HEK293 (cell line): ENCODE measurements around the gene TAS1R3.
A peak's percentile ranks its signal among the peaks of the same experiment; 100 is the strongest.

Source experiments
- GLIS2 ChIP-seq: fragments of 450-650 bp; formaldehyde crosslinking; IDR thresholded peaks from 2 replicates; pipeline ENCODE4 v1.5.1; 2016; ENCODE audit warnings: missing biosample characterization, missing genetic modification characterization
- HIC1 ChIP-seq: fragments of 450-650 bp; formaldehyde crosslinking; IDR thresholded peaks from 2 replicates; pipeline ENCODE4 v1.5.1; 2016; ENCODE audit warnings: missing biosample characterization, missing genetic modification characterization
- HOXC10 ChIP-seq: sonication (generic); formaldehyde crosslinking; IDR thresholded peaks from 2 replicates; pipeline ENCODE4 v1.8.1; 2023; ENCODE audit warnings: mild to moderate bottlenecking, missing genetic modification reagents
- KLF10 ChIP-seq: fragments of 450-650 bp; IDR thresholded peaks from 2 replicates; pipeline ENCODE4 v1.5.1; 2018; ENCODE audit warnings: missing biosample characterization, mild to moderate bottlenecking, missing genetic modification characterization
- KLF16 ChIP-seq: fragments of 450-650 bp; formaldehyde crosslinking; IDR thresholded peaks from 2 replicates; pipeline ENCODE4 v1.5.1; 2017; ENCODE audit warnings: missing biosample characterization, missing genetic modification characterization
- KLF8 ChIP-seq: fragments of 450-650 bp; formaldehyde crosslinking; IDR thresholded peaks from 2 replicates; pipeline ENCODE4 v1.5.1; 2016; ENCODE audit warnings: missing biosample characterization, missing genetic modification characterization
- SALL2 ChIP-seq: fragments of 450-650 bp; formaldehyde crosslinking; IDR thresholded peaks from 2 replicates; pipeline ENCODE4 v1.5.0; 2017; ENCODE audit warnings: missing biosample characterization, mild to moderate bottlenecking, missing genetic modification characterization, borderline replicate concordance
- ZBTB7A ChIP-seq: fragments of 450-650 bp; formaldehyde crosslinking; IDR thresholded peaks from 2 replicates; pipeline ENCODE4 v1.5.1; 2016; ENCODE audit warnings: low read depth, missing biosample characterization, missing genetic modification characterization
- ZFP37 ChIP-seq: fragments of 450-650 bp; formaldehyde crosslinking; IDR thresholded peaks from 2 replicates; pipeline ENCODE4 v1.5.1; 2016; ENCODE audit warnings: missing biosample characterization, missing genetic modification characterization
- ZNF132 ChIP-seq: fragments of 450-650 bp; formaldehyde crosslinking; IDR thresholded peaks from 2 replicates; pipeline ENCODE4 v1.5.1; 2017; ENCODE audit warnings: missing biosample characterization, missing genetic modification characterization, borderline replicate concordance
- ZNF248 ChIP-seq: fragments of 450-650 bp; formaldehyde crosslinking; IDR thresholded peaks from 2 replicates; pipeline ENCODE4 v1.5.1; 2017; ENCODE audit warnings: missing biosample characterization, missing genetic modification characterization
- ZNF335 ChIP-seq: fragments of 450-650 bp; formaldehyde crosslinking; conservative IDR thresholded peaks from 2 replicates; pipeline ENCODE4 v1.5.1; 2016; ENCODE audit warnings: missing biosample characterization, missing genetic modification characterization
- ZNF354C ChIP-seq: fragments of 450-650 bp; formaldehyde crosslinking; IDR thresholded peaks from 2 replicates; pipeline ENCODE4 v1.5.1; 2016; ENCODE audit warnings: missing biosample characterization, missing genetic modification characterization, low read depth, borderline replicate concordance
- ZNF514 ChIP-seq: fragments of 450-650 bp; formaldehyde crosslinking; IDR thresholded peaks from 2 replicates; pipeline ENCODE4 v1.5.1; 2016; ENCODE audit warnings: missing biosample characterization, missing genetic modification characterization
- ZNF561 ChIP-seq: fragments of 450-650 bp; IDR thresholded peaks from 2 replicates; pipeline ENCODE4 v1.5.1; 2018; ENCODE audit warnings: missing biosample characterization, missing genetic modification characterization, borderline replicate concordance
- ZNF707 ChIP-seq: fragments of 450-650 bp; formaldehyde crosslinking; IDR thresholded peaks from 2 replicates; pipeline ENCODE4 v1.5.1; 2016; ENCODE audit warnings: missing biosample characterization, missing genetic modification characterization
- ZNF791 ChIP-seq: fragments of 450-650 bp; formaldehyde crosslinking; IDR thresholded peaks from 2 replicates; pipeline ENCODE4 v1.5.1; 2016; ENCODE audit warnings: missing biosample characterization, missing genetic modification characterization
- ZNF843 ChIP-seq: fragments of 450-650 bp; formaldehyde crosslinking; IDR thresholded peaks from 2 replicates; pipeline ENCODE4 v1.5.1; 2016; ENCODE audit warnings: missing biosample characterization, missing genetic modification characterization
- ZSCAN5A ChIP-seq: fragments of 450-650 bp; formaldehyde crosslinking; IDR thresholded peaks from 2 replicates; pipeline ENCODE4 v1.5.1; 2016; ENCODE audit warnings: missing biosample characterization, missing genetic modification characterization
- TF ChIP-seq, protein P1 (sequence below): fragments of 450-650 bp; formaldehyde crosslinking; optimal IDR thresholded peaks from 2 replicates; pipeline ENCODE3; 2016; ENCODE audit warnings: missing biosample characterization, mild to moderate bottlenecking, missing genetic modification characterization
- TF ChIP-seq, protein P2 (sequence below): fragments of 450-650 bp; formaldehyde crosslinking; IDR thresholded peaks from 2 replicates; pipeline ENCODE4 v1.5.1; 2016; ENCODE audit warnings: missing biosample characterization, missing genetic modification characterization
- TF ChIP-seq, protein P3 (sequence below): fragments of 450-650 bp; formaldehyde crosslinking; IDR thresholded peaks from 2 replicates; pipeline ENCODE4 v1.5.1; 2016; ENCODE audit warnings: missing biosample characterization, missing genetic modification characterization
- TF ChIP-seq, protein P4 (sequence below): fragments of 450-650 bp; formaldehyde crosslinking; conservative IDR thresholded peaks from 2 replicates; pipeline ENCODE4 v1.5.1; 2016; ENCODE audit warnings: low read depth, missing biosample characterization, missing genetic modification characterization
- TF ChIP-seq, protein P5 (sequence below): fragments of 450-650 bp; formaldehyde crosslinking; IDR thresholded peaks from 2 replicates; pipeline ENCODE4 v1.5.1; 2016; ENCODE audit warnings: missing biosample characterization, missing genetic modification characterization

The TAS1R3 gene

GRCh38 chr1:1324524-1325287, 6.4 kb upstream of the TAS1R3 start, which contains the start of the genes CPTP and INTS11 (continued):
- TF ChIP-seq SALL2 (no peak), GLIS2 (tag by site-specific recombination) (peak; percentile 84), ZNF561 (tag by site-specific recombination) (peak; percentile 16; the same call in 1 of the 2 replicates), HIC1 (tag by site-specific recombination) (peak; percentile 60; the same call in 1 of the 2 replicates), KLF16 (tag by site-specific recombination) (peak; percentile 70; the same call in 1 of the 2 replicates), ZNF248 (no peak), ZFP37 (peak; percentile 39; the same call in 1 of the 2 replicates), ZNF791 (tag by site-specific recombination) (no peak), ZNF132 (tag by site-specific recombination) (no peak), ZNF707 (tag by site-specific recombination) (no peak), HOXC10 (no peak), ZNF514 (no peak), KLF8 (peak; percentile 89), ZNF354C (no peak), ZNF843 (tag by site-specific recombination) (no peak), ZNF335 (tag by site-specific recombination) (peak; percentile 93), KLF10 (tag by site-specific recombination) (peak; percentile 93), ZBTB7A (tag by site-specific recombination) (peak; percentile 65; the same call in 1 of the 2 replicates), ZSCAN5A (no peak)
- TF ChIP-seq, protein P1, sequence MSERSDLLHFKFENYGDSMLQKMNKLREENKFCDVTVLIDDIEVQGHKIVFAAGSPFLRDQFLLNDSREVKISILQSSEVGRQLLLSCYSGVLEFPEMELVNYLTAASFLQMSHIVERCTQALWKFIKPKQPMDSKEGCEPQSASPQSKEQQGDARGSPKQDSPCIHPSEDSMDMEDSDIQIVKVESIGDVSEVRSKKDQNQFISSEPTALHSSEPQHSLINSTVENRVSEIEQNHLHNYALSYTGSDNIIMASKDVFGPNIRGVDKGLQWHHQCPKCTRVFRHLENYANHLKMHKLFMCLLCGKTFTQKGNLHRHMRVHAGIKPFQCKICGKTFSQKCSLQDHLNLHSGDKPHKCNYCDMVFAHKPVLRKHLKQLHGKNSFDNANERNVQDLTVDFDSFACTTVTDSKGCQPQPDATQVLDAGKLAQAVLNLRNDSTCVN (tag by site-specific recombination) = peak; percentile 40
- TF ChIP-seq, protein P2, sequence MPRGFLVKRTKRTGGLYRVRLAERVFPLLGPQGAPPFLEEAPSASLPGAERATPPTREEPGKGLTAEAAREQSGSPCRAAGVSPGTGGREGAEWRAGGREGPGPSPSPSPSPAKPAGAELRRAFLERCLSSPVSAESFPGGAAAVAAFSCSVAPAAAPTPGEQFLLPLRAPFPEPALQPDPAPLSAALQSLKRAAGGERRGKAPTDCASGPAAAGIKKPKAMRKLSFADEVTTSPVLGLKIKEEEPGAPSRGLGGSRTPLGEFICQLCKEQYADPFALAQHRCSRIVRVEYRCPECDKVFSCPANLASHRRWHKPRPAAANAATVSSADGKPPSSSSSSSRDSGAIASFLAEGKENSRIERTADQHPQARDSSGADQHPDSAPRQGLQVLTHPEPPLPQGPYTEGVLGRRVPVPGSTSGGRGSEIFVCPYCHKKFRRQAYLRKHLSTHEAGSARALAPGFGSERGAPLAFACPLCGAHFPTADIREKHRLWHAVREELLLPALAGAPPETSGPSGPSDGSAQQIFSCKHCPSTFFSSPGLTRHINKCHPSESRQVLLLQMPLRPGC (tag by site-specific recombination) = no peak
- TF ChIP-seq, protein P3, sequence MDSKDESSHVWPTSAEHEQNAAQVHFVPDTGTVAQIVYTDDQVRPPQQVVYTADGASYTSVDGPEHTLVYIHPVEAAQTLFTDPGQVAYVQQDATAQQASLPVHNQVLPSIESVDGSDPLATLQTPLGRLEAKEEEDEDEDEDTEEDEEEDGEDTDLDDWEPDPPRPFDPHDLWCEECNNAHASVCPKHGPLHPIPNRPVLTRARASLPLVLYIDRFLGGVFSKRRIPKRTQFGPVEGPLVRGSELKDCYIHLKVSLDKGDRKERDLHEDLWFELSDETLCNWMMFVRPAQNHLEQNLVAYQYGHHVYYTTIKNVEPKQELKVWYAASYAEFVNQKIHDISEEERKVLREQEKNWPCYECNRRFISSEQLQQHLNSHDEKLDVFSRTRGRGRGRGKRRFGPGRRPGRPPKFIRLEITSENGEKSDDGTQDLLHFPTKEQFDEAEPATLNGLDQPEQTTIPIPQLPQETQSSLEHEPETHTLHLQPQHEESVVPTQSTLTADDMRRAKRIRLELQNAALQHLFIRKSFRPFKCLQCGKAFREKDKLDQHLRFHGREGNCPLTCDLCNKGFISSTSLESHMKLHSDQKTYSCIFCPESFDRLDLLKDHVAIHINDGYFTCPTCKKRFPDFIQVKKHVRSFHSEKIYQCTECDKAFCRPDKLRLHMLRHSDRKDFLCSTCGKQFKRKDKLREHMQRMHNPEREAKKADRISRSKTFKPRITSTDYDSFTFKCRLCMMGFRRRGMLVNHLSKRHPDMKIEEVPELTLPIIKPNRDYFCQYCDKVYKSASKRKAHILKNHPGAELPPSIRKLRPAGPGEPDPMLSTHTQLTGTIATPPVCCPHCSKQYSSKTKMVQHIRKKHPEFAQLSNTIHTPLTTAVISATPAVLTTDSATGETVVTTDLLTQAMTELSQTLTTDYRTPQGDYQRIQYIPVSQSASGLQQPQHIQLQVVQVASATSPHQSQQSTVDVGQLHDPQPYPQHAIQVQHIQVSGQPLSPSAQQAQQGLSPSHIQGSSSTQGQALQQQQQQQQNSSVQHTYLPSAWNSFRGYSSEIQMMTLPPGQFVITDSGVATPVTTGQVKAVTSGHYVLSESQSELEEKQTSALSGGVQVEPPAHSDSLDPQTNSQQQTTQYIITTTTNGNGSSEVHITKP (tag by site-specific recombination) = no peak
- TF ChIP-seq, protein P4, sequence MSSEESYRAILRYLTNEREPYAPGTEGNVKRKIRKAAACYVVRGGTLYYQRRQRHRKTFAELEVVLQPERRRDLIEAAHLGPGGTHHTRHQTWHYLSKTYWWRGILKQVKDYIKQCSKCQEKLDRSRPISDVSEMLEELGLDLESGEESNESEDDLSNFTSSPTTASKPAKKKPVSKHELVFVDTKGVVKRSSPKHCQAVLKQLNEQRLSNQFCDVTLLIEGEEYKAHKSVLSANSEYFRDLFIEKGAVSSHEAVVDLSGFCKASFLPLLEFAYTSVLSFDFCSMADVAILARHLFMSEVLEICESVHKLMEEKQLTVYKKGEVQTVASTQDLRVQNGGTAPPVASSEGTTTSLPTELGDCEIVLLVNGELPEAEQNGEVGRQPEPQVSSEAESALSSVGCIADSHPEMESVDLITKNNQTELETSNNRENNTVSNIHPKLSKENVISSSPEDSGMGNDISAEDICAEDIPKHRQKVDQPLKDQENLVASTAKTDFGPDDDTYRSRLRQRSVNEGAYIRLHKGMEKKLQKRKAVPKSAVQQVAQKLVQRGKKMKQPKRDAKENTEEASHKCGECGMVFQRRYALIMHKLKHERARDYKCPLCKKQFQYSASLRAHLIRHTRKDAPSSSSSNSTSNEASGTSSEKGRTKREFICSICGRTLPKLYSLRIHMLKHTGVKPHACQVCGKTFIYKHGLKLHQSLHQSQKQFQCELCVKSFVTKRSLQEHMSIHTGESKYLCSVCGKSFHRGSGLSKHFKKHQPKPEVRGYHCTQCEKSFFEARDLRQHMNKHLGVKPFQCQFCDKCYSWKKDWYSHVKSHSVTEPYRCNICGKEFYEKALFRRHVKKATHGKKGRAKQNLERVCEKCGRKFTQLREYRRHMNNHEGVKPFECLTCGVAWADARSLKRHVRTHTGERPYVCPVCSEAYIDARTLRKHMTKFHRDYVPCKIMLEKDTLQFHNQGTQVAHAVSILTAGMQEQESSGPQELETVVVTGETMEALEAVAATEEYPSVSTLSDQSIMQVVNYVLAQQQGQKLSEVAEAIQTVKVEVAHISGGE (tag by site-specific recombination) = peak; percentile 57; the same call in 1 of the 2 replicates
- TF ChIP-seq, protein P5, sequence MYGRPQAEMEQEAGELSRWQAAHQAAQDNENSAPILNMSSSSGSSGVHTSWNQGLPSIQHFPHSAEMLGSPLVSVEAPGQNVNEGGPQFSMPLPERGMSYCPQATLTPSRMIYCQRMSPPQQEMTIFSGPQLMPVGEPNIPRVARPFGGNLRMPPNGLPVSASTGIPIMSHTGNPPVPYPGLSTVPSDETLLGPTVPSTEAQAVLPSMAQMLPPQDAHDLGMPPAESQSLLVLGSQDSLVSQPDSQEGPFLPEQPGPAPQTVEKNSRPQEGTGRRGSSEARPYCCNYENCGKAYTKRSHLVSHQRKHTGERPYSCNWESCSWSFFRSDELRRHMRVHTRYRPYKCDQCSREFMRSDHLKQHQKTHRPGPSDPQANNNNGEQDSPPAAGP = 0 out of 2 replicates have a peak, but pooled peaks have one; percentile 16
